Tibial nerve (tissue), 4 donors: ENCODE data around the gene CDH18. TPM values are rescaled to one million over a fixed set of nuclear protein-coding genes. Genes with fewer than 3 reads are reported as not detected.

ENCODE experiments used
- DNase-seq, 2 donors: peaks; one replicate each; pipeline ENCODE4 v3.0.0-alpha.2; 2019; ENCODE audit warnings: low spot score in 2 of 2
- H3K27ac ChIP-seq, 4 donors: fragments of 200-600 bp; sonication (generic) in 3 of 4; one replicate each; pipeline ENCODE4 v1.5.1; 2017 to 2019; ENCODE audit warnings: mild to moderate bottlenecking in 1 of 4
- H3K27me3 ChIP-seq, 2 donors: fragments of 200-600 bp; sonication (generic) in 1 of 2; one replicate each; pipeline versions ENCODE4 v1.5.1 to v1.6.0; 2017 to 2019
- H3K36me3 ChIP-seq, 3 donors: fragments of 200-600 bp; sonication (generic); one replicate each; pipeline ENCODE4 v1.5.1; 2018 to 2019
- H3K4me1 ChIP-seq, 4 donors: fragments of 200-600 bp; sonication (generic) in 3 of 4; one replicate each; pipeline ENCODE4 v1.5.1; 2017 to 2019
- H3K4me3 ChIP-seq, 4 donors: fragments of 200-600 bp; sonication (generic) in 3 of 4; one replicate each; pipeline ENCODE4 v1.5.1; 2017 to 2019; ENCODE audit warnings: mild to moderate bottlenecking in 1 of 4, moderate library complexity in 1 of 4
- H3K9me3 ChIP-seq, 4 donors: fragments of 200-600 bp; sonication (generic) in 3 of 4; one replicate each; pipeline ENCODE4 v1.5.1; 2017 to 2019
- EP300 ChIP-seq, 2 donors: sonication (generic); formaldehyde crosslinking; IDR thresholded peaks; one replicate each; pipeline ENCODE4 v1.6.1; 2017; ENCODE audit warnings: antibody characterized with exemption in 2 of 2, mild to moderate bottlenecking in 1 of 2
- POLR2A ChIP-seq, 2 donors: fragments of 450-650 bp; IDR thresholded peaks; one replicate each; pipeline ENCODE4 v1.6.1; 2017; ENCODE audit warnings: antibody characterized with exemption in 2 of 2, mild to moderate bottlenecking in 2 of 2, moderate library complexity in 2 of 2
- WGBS, 2 donors: methylation state at CpG; one replicate each; pipeline ENCODE4 v1.1.5; 2018; 5-methylcytosine and 5-hydroxymethylcytosine counted together
- total RNA-seq, 4 donors: library from RNA; depleted of rRNA; stranded (reverse); fragments of >200 nt; gene quantifications; one replicate each; pipeline ENCODE4 v1.1.0, GENCODE V29; 2016
- TF ChIP-seq, protein P1 (sequence below), 5 experiments: fragments of 200-600 bp in 3 of 5; fragments of 450-650 bp in 2 of 5; sonication (generic) in 3 of 5; IDR thresholded peaks; one replicate each; pipeline ENCODE4 v1.5.1; 2016 to 2019; ENCODE audit warnings: antibody characterized with exemption in 5 of 5, mild to moderate bottlenecking in 3 of 5, moderate library complexity in 2 of 5

The CDH18 gene
- total RNA-seq, 4 donors from 2014 or later: not detected

DNA sequence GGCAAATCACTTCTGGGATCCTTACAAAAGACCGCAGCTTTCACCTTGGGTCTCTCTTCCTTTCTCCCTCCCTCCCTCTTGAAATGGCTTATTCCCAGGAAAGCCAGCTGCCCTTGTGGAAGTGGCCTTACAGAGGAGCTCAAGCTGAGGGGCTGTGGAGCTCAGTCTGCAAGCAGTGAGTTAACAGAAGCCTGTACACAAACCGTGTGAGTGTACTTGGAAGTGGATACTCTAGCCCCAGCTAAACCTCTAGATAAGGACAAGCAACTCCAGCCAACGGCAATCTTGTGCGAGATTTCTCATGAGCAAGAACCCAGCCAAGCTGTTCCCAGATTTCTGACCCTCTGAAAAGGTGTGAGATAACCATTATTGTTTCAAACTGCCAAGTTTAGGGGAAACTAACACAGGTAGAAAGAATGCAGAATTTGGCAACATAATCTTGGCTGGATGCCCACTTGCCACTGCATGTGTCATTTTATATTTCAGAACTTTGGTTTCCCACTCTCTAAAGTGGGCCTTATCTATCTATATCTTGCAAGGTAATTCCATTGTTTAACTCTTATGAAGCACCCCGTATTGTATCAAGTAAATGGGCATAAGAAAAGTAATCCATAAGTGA lies 85.6 kb downstream of the CDH18 start:
- 71% methylated on average over 5 of the region's 5 CpGs for WGBS, 2 donors
- H3K27me3 ChIP-seq: no peaks in the 10 kb centered on the region
- no peak for DNase-seq
- TF ChIP-seq, protein P1, sequence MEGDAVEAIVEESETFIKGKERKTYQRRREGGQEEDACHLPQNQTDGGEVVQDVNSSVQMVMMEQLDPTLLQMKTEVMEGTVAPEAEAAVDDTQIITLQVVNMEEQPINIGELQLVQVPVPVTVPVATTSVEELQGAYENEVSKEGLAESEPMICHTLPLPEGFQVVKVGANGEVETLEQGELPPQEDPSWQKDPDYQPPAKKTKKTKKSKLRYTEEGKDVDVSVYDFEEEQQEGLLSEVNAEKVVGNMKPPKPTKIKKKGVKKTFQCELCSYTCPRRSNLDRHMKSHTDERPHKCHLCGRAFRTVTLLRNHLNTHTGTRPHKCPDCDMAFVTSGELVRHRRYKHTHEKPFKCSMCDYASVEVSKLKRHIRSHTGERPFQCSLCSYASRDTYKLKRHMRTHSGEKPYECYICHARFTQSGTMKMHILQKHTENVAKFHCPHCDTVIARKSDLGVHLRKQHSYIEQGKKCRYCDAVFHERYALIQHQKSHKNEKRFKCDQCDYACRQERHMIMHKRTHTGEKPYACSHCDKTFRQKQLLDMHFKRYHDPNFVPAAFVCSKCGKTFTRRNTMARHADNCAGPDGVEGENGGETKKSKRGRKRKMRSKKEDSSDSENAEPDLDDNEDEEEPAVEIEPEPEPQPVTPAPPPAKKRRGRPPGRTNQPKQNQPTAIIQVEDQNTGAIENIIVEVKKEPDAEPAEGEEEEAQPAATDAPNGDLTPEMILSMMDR (IDR thresholded peaks at IDR 0.05): no peak
- TF ChIP-seq POLR2A (IDR thresholded peaks at IDR 0.05): no peak
- no peak for TF ChIP-seq EP300 (IDR thresholded peaks at IDR 0.05)
- no peaks in the 10 kb centered on the region for H3K9me3 ChIP-seq
- H3K4me1 ChIP-seq: no peaks in the 10 kb centered on the region
- H3K27ac ChIP-seq: no peak overlapping the region
- H3K36me3 ChIP-seq: no peaks in the 10 kb centered on the region
- H3K4me3 ChIP-seq: no peak overlapping the region

DNA sequence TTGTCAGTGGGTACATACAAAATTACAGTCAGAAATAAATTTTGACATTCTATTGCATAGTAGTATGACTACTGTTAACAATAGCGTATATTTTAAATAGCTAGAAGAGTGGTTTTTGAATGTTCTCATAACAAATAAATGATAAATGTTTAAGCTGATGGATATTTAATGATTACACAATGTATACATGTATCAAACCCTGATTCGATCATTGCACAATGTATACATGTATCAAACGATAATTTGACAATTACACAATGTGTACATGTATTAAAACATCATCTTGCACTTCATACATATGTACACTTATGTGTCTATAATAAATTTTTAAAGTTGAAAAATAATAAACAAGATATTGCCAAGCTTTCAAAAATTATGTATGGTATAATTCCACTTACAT lies 87.7 kb downstream of the CDH18 start:
- Histone ChIP-seq H3K9me3 (no peaks in the 10 kb centered on the region), H3K4me3 (no peak overlapping the region), H3K27ac (no peak overlapping the region), H3K36me3 (no peaks in the 10 kb centered on the region), H3K27me3 (no peaks in the 10 kb centered on the region), H3K4me1 (no peaks in the 10 kb centered on the region)
- TF ChIP-seq, protein P1 (IDR thresholded peaks at IDR 0.05): no peak
- TF ChIP-seq POLR2A (IDR thresholded peaks at IDR 0.05) (no peak), EP300 (IDR thresholded peaks at IDR 0.05) (no peak)
- no peak for DNase-seq
- WGBS, 2 donors: 91 to 93% methylated on average over 3 of the region's 3 CpGs

DNA sequence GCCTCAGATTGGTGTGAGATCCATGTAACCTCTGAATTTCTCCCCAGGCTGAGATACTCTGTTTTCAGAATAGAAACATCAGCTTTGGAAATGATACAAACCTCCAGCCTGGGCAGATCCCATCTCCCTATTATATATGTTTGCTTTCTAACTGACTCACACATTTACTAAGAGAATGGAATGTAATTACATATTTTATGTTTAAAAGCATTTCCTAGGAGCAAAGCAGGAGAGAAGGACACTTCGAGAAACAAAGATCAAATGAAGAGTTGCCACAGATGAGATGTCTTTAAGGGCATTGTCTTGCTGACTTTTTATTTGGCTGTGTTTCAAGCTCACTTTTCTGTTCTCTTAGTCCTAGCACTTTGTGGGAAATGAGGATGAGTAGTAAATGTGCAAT lies 96.3 kb downstream of the CDH18 start:
- Histone ChIP-seq H3K4me3 (no peak overlapping the region), H3K27ac (no peak overlapping the region), H3K4me1 (no peaks in the 10 kb centered on the region), H3K27me3 (no peaks in the 10 kb centered on the region), H3K9me3 (no peaks in the 10 kb centered on the region), H3K36me3 (no peaks in the 10 kb centered on the region)
- DNase-seq: no peak
- TF ChIP-seq EP300 (IDR thresholded peaks at IDR 0.05) (no peak), POLR2A (IDR thresholded peaks at IDR 0.05) (no peak)
- TF ChIP-seq, protein P1 (IDR thresholded peaks at IDR 0.05): no peak
- WGBS, 2 donors: 41 to 44% methylated on average over 1 of the region's 1 CpG

DNA sequence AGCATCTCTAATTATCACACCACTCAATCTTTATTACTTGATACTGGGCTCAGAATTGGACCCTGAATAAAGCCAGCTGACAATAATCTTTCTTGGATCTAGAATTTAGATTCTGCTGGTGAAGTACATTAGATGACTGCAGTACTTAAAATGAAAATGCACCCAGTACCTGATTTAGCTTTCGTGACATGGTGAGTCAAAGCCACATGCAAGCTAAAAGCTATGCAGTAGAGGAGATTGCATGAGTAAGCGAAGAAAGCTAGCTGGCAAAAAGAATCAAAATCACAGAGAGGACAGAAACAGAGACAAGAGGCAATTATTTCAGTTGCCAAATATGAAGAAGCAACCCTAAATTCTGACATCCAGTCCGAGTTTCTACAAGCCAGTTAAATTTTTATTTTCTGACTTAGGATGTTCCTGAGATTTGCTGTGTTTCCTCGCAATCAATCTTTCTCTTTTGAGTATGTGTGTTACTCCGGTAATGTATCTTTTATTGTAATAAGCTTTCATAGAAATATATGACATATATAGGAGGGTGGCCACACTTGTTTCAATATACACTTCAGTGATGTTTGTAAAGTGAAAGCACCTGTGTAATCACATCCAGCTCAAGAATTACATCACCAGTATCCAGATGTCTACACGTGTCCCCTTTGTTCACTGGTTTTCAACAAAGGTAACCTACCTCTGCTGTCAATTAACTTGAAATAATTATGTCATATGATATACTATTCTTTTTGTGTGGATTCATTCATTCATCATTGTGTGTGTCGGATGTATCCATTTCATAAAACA lies 101.7 kb downstream of the CDH18 start:
- Histone ChIP-seq H3K9me3 (no peaks in the 10 kb centered on the region), H3K4me3 (no peak overlapping the region), H3K27me3 (no peaks in the 10 kb centered on the region), H3K27ac (no peak overlapping the region), H3K4me1 (no peaks in the 10 kb centered on the region), H3K36me3 (no peaks in the 10 kb centered on the region)
- 76 to 81% methylated on average over 7 of the region's 7 CpGs for WGBS, 2 donors
- no peak for DNase-seq
- TF ChIP-seq, protein P1 (IDR thresholded peaks at IDR 0.05): no peak
- TF ChIP-seq POLR2A (IDR thresholded peaks at IDR 0.05) (no peak), EP300 (IDR thresholded peaks at IDR 0.05) (no peak)
